C4-2B (cell line): Measurements from ENCODE around the gene ZSWIM9.

Source experiments
- H3K27ac ChIP-seq: fragments of 450-650 bp; 2 replicates; pipeline ENCODE4 v1.5.1; 2017
- ZFX ChIP-seq: fragments of 450-650 bp; IDR thresholded peaks from 2 replicates; pipeline ENCODE4 v1.6.1; 2017
- TF ChIP-seq, protein P1 (sequence below): fragments of 450-650 bp; conservative IDR thresholded peaks from 2 replicates; pipeline ENCODE4 v1.5.1; 2017; ENCODE audit warnings: mild to moderate bottlenecking

ZSWIM9 gene

DNA sequence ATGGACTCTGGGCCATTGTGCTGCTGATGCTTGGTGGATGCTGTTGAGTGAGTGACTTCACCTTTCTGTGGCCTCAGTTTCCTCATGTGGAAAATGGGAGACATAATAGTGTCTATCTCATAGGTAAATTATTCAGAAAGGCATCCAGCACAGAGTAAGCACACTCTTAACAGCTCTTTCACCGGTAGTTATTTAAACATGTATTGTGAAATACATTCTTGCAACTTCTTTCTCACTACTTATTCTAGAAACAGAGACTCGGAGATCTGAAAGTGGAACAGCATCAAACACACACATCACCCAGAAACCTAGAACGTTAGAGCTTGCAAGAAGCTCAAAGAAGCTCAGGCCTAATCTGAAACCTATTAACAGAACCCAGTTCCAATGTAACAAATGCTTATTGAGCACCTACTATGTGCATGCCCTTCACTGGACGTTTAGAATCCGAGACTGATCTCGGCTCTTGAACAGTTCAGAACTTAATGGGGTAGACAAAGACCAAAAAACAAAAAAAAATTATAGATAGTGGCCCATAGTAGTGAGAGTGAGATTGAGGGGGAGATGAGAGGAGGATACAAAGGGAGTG is 4.1 kb downstream of the ZSWIM9 start:
- TF ChIP-seq ZFX = no peak
- TF ChIP-seq, protein P1, sequence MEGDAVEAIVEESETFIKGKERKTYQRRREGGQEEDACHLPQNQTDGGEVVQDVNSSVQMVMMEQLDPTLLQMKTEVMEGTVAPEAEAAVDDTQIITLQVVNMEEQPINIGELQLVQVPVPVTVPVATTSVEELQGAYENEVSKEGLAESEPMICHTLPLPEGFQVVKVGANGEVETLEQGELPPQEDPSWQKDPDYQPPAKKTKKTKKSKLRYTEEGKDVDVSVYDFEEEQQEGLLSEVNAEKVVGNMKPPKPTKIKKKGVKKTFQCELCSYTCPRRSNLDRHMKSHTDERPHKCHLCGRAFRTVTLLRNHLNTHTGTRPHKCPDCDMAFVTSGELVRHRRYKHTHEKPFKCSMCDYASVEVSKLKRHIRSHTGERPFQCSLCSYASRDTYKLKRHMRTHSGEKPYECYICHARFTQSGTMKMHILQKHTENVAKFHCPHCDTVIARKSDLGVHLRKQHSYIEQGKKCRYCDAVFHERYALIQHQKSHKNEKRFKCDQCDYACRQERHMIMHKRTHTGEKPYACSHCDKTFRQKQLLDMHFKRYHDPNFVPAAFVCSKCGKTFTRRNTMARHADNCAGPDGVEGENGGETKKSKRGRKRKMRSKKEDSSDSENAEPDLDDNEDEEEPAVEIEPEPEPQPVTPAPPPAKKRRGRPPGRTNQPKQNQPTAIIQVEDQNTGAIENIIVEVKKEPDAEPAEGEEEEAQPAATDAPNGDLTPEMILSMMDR = no peak

DNA sequence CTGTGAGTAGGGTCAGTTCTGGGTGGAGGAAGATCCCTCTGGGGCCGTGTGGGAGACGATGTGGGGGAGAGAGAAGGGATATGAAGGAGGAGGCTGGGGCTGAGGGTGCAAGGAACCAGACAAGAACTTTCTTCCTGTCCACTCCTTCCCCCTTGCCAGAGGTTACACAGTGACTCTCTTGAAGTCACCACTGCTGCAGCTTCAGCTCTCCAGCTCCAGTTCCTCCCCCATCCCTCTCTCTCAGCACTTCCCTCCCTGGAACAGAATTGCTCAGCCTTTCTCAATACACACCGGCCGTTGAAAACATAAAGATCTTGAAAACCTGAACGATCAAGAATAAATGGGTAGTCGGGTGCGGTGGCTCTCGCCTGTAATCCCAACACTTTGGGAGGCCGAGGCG is 5.1 kb downstream of the ZSWIM9 start:
- H3K27ac ChIP-seq = no peak overlapping the region
- TF ChIP-seq ZFX = no peak
- TF ChIP-seq, protein P1 = no peak

More for the DNA sequence above, 4.1 kb downstream of the ZSWIM9 start:
- no peak overlapping the region for H3K27ac ChIP-seq

DNA sequence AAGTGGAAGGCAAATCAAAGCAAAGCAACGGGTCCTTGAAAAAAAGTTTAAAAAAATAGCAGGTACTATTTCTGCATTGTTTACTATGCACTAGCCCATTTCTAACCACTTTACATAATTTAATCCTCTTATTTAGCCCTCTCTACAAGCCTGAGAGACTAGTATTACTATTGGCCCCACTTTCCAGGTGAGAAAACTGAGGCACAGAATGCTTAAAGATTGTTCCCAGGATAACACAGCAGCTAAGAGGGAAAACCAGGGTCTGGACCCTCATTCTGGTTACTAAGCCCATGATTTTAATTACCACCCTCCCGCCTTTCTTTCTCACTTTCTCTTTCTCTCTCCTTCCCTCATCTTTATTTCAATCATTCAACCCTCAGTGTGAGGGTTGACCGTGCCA is 5.7 kb downstream of the ZSWIM9 start:
- TF ChIP-seq, protein P1 = no peak
- TF ChIP-seq ZFX = no peak
- no peak overlapping the region for H3K27ac ChIP-seq

DNA sequence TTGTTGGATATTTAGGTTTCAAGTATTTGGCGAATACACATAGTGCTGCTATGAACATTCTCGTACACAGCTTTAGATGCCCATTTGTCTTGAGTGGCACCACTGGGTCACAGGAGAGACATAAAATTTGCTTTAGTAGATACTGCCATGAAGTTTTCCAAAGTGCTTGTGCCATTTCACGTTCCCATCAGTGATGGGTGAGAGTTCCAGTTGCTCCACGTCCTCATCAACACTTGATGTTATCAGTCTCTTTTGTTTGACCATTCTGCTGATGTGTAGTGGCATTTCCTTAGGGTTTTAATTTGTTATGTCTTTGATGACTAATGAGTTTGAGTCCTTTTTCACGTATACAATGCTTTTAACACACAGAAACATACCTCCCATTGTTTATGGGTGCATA is 11.0 kb downstream of the ZSWIM9 start:
- no peak overlapping the region for H3K27ac ChIP-seq
- TF ChIP-seq, protein P1 = no peak
- TF ChIP-seq ZFX = no peak

DNA sequence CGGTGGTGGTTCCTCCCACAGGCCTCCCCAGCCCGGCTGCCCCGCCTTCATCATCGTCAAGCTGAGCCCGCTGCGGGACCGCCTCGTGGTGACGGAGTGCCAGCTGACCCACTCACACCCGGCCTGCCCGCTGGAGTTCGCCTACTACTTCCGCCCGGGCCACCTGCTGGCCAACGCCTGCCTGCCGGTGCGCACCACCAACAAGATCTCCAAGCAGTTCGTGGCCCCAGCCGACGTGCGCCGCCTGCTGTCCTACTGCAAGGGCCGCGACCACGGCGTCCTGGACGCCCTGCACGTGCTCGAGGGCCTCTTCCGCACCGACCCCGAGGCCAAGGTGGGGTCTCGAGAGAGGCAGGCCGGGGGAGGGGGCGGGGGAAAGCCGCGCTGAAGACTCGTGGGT is 12.0 kb downstream of the ZSWIM9 start:
- TF ChIP-seq ZFX = no peak
- TF ChIP-seq, protein P1 = no peak; the same call in 1 of the 2 replicates
- no peak overlapping the region for H3K27ac ChIP-seq

DNA sequence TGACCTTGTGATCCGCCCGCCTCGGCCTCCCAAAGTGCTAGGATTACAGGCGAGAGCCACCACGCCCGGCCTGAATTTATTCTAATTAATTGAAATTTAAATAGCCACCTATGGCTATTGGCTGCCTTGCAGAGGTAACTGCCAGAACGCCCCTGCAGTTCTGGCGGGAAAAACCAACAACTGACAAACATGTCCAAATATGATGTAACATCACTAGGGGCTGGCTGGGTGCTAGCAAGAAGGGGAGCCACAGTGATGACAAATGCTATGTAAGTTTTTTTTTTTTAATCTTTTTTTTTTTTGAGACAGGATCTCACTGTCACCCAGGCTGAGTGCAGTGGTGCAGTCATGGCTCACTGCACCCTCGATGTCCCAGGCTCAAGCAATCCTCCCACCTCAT is 12.9 kb downstream of the ZSWIM9 start:
- TF ChIP-seq, protein P1 = no peak
- no peak for TF ChIP-seq ZFX
- H3K27ac ChIP-seq = no peak overlapping the region

DNA sequence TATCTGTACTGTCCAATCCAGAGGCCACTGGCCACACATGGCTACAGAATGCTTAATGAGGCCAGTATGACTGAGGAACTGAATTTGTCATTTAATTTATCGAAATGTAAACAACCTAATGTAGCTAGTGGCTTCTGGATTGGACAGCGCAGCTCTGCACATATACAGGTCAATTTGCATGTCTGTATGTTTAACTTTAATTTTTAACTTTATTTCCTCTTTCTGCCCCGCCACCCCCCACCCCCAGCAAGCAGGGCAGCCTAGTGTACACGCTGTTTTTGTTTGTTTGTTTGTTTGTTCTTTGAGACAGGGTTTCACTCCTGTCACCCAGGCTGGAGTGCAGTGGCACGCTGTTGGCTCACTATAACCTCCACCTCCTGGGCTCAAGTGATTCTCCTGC is 15.5 kb downstream of the ZSWIM9 start:
- H3K27ac ChIP-seq = no peak overlapping the region

More for the DNA sequence above, 15.5 kb downstream of the ZSWIM9 start:
- TF ChIP-seq, protein P1 = no peak
- TF ChIP-seq ZFX = no peak
